ENCODE measurements around the gene PARP3. TPM values are rescaled to one million over a fixed set of nuclear protein-coding genes. Genes with fewer than 3 reads are reported as not detected.

The PARP3 gene
- total and polyA plus RNA-seq, 10 of the 15 experiments (the other 5 are each of a cell fraction or from before 2014, with no cell fraction given): 2.1 to 31.2 (median 19.5) TPM

DNA sequence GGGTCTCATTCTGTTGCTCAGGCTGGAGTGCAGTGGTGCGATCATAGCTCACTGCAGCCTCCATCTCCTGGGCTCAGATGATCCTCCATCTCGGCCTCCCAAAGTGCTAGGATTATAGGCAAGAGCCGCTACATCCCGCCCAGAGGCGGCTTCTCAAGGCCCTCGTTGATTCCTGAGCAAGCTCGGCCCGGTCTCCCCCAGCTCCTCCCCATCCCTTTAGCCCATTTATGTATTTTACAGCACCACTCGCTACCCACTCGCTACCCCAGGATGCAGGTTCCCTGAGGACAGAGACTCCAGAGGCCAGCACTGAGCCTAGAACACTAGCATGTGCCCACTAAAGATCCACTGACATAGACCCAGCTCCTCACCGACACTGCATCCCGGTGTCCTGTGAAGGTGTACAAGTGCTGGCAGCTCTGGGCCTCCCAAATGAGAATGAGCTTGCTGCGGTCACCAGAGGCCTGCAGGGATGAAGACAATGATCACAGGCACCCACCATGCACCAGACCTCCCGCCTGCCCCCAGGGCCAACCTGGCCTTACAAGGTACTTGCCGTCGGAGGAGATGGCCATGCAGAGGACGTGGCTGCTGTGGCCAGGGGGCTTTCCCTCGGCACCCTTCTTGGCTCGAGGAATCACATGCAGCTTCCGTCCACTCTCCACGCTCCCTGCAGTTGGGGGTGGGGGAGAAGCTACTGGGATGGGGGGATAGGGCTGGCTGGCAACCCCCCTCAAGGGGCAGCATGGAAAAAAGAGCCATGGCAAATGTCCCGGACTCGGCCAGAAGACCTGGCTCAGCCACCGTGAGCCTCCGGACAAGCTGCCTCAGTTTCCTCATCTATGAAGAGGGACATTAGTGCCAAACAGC is 6.0 kb upstream of the PARP3 start:
- 95% methylated on average over 24 of the region's 25 CpGs for WGBS (ENCODE audit: insufficient coverage, insufficient replicate concordance, low lambda C conversion rate, missing lambda C conversion rate)
- ChIA-PET RAD21 (ENCODE audit: unreplicated experiment) (interaction anchor here (1.0 kb wide), 1 partner anchor 76 kb away, joined by 4 read pairs; no protein-coding TSS in a partner anchor), SMC1A (ENCODE audit: uncharacterized antibody, unreplicated experiment) (no interaction called here), POLR2A (no interaction called here), CTCF (no interaction called here)
- Histone ChIP-seq H3K4me1 (ENCODE audit: control insufficient read depth, insufficient read depth, low read length) (no peaks in the 10 kb centered on the region; the same call in 1 of the 2 replicates), H3K4me2 (ENCODE audit: control insufficient read depth, insufficient read depth) (no peak overlapping the region), H3K36me3 (ENCODE audit: control insufficient read depth in 2 of 2, insufficient read depth in 2 of 2, low read length in 1 of 2) (peaks cover 15 to 40% of the 10 kb centered on the region in 2 experiments), H3K9me3 (replicated peaks; ENCODE audit: control insufficient read depth, insufficient read depth, low read length) (no peaks in the 10 kb centered on the region), H3K9ac (ENCODE audit: control insufficient read depth, insufficient read depth, low read length) (no peak overlapping the region), H3K79me2 (ENCODE audit: control insufficient read depth, insufficient read depth, low read length) (peaks cover 21% of the 10 kb centered on the region), H3K27ac (ENCODE audit: control insufficient read depth, insufficient read depth) (no peak overlapping the region), H4K20me1 (ENCODE audit: control insufficient read depth, insufficient read depth) (no peaks in the 10 kb centered on the region), H3K4me3 (no peak overlapping the region), H3K27me3 (replicated peaks in 1 of 2; ENCODE audit: control insufficient read depth in 2 of 2, insufficient read depth in 2 of 2, low read length in 1 of 2) (no peaks in the 10 kb centered on the region), H2AFZ (ENCODE audit: control insufficient read depth, low read depth, low read length) (no peak overlapping the region)
- no peak for TF ChIP-seq MYC (IDR thresholded peaks at IDR 0.05; ENCODE audit: insufficient read depth, insufficient read length, insufficient replicate concordance, low read length, severe bottlenecking)
- TF ChIP-seq POU2F2 (IDR thresholded peaks at IDR 0.05; ENCODE audit: borderline replicate concordance, low read depth, low read length): no peak
- no peak for TF ChIP-seq ZBED1 (IDR thresholded peaks at IDR 0.05; ENCODE audit: borderline replicate concordance)
- TF ChIP-seq NBN (IDR thresholded peaks at IDR 0.05): no peak
- no peak for TF ChIP-seq DPF2 (IDR thresholded peaks at IDR 0.05)
- TF ChIP-seq RAD51 (IDR thresholded peaks at IDR 0.05): no peak
- no peak for TF ChIP-seq JUND (IDR thresholded peaks at IDR 0.05; ENCODE audit: low read depth, low read length)
- TF ChIP-seq CEBPB (IDR thresholded peaks at IDR 0.05; ENCODE audit: borderline replicate concordance in 1 of 2, low read depth in 2 of 2, low read length in 2 of 2): no peak
- no peak for TF ChIP-seq GABPA (IDR thresholded peaks at IDR 0.05; ENCODE audit: low read depth)
- ATAC-seq (no peak), FAIRE-seq (no peak), DNase-seq (ENCODE audit: low read depth, low spot score) (no peak)
- BruUV-seq (replicated peaks): no TSS peak
- intact Hi-C loops (cut with micrococcal nuclease; ENCODE audit: unreplicated experiment) (no loop called here), in situ Hi-C loops (cut with MboI) (no loop called here)

Measured in GM12878 (cell line).